Measurements from ENCODE around the gene APLP2. TPM values are rescaled to one million over a fixed set of nuclear protein-coding genes. Genes with fewer than 3 reads are reported as not detected.

APLP2 gene
- total RNA-seq, 2 donors from 2014 or later: 493 to 557 TPM

- no peaks in the 10 kb centered on the region for H3K4me1 ChIP-seq (ENCODE audit: control insufficient read depth in 1 of 2, low read depth in 2 of 2)
- no peak overlapping the region for H3K27ac ChIP-seq
- peak; percentile 83 for TF ChIP-seq CTCF (IDR thresholded peaks at IDR 0.05)
- H3K27me3 ChIP-seq (replicated peaks; ENCODE audit: insufficient read depth): no peaks in the 10 kb centered on the region
- DNase-seq (ENCODE audit: low spot score) (no peak), ATAC-seq (ENCODE audit: insufficient number of reproducible peaks, low FRiP score, low read depth) (peak; percentile 82)
- peaks cover 55% of the 10 kb centered on the region for H3K36me3 ChIP-seq
- H3K4me3 ChIP-seq: no peak overlapping the region
- H3K9me3 ChIP-seq: no peaks in the 10 kb centered on the region
Measured at GRCh38 chr11:130131961-130132850, 62.5 kb downstream of the APLP2 start.

- H3K27me3 ChIP-seq (replicated peaks; ENCODE audit: insufficient read depth): no peaks in the 10 kb centered on the region
- TF ChIP-seq CTCF (IDR thresholded peaks at IDR 0.05): no peak
- no peaks in the 10 kb centered on the region for H3K9me3 ChIP-seq
- peaks cover 45% of the 10 kb centered on the region for H3K36me3 ChIP-seq
- H3K4me1 ChIP-seq (ENCODE audit: control insufficient read depth in 1 of 2, low read depth in 2 of 2): no peaks in the 10 kb centered on the region
- no peak overlapping the region for H3K4me3 ChIP-seq
- no peak for DNase-seq (ENCODE audit: low spot score)
- no peak overlapping the region for H3K27ac ChIP-seq
- ATAC-seq (ENCODE audit: insufficient number of reproducible peaks, low FRiP score, low read depth): no peak
Measured at GRCh38 chr11:130133716-130134115, 64.0 kb downstream of the APLP2 start.

- Histone ChIP-seq H3K4me1 (ENCODE audit: control insufficient read depth in 1 of 2, low read depth in 2 of 2) (no peaks in the 10 kb centered on the region), H3K27me3 (replicated peaks; ENCODE audit: insufficient read depth) (no peaks in the 10 kb centered on the region), H3K36me3 (peaks cover 32% of the 10 kb centered on the region), H3K27ac (no peak overlapping the region), H3K9me3 (no peaks in the 10 kb centered on the region), H3K4me3 (no peak overlapping the region)
- ATAC-seq (ENCODE audit: insufficient number of reproducible peaks, low FRiP score, low read depth) (no peak), DNase-seq (ENCODE audit: low spot score) (no peak)
- no peak for TF ChIP-seq CTCF (IDR thresholded peaks at IDR 0.05)
Measured at GRCh38 chr11:130136107-130136506, 66.4 kb downstream of the APLP2 start.

GRCh38 chr11:130137999-130138398, 68.3 kb downstream of the APLP2 start:
- ATAC-seq (ENCODE audit: insufficient number of reproducible peaks, low FRiP score, low read depth) (no peak), DNase-seq (ENCODE audit: low spot score) (no peak)
- Histone ChIP-seq H3K36me3 (peaks cover 34% of the 10 kb centered on the region), H3K4me1 (ENCODE audit: control insufficient read depth in 1 of 2, low read depth in 2 of 2) (peaks cover 3 to 9% of the 10 kb centered on the region in 2 donors), H3K27me3 (replicated peaks; ENCODE audit: insufficient read depth) (no peaks in the 10 kb centered on the region), H3K27ac (no peak overlapping the region), H3K4me3 (no peak overlapping the region), H3K9me3 (no peaks in the 10 kb centered on the region)
- TF ChIP-seq CTCF (IDR thresholded peaks at IDR 0.05): no peak

GRCh38 chr11:130139401-130139800, 69.7 kb downstream of the APLP2 start:
- peaks cover 28% of the 10 kb centered on the region for H3K36me3 ChIP-seq

More at GRCh38 chr11:130139401-130139800, 69.7 kb downstream of the APLP2 start:
- no peak for TF ChIP-seq CTCF (IDR thresholded peaks at IDR 0.05)
- no peak overlapping the region for H3K27ac ChIP-seq
- H3K9me3 ChIP-seq: no peaks in the 10 kb centered on the region
- H3K4me3 ChIP-seq: no peak overlapping the region
- no peaks in the 10 kb centered on the region for H3K27me3 ChIP-seq (replicated peaks; ENCODE audit: insufficient read depth)
- no peak for DNase-seq (ENCODE audit: low spot score)
- no peak for ATAC-seq (ENCODE audit: insufficient number of reproducible peaks, low FRiP score, low read depth)
- H3K4me1 ChIP-seq (ENCODE audit: control insufficient read depth in 1 of 2, low read depth in 2 of 2): peaks cover 3 to 9% of the 10 kb centered on the region in 2 donors

All from thoracic aorta (tissue), 2 donors.